Measurements from ENCODE around the gene GRAMD4. TPM values are rescaled to one million over a fixed set of nuclear protein-coding genes. Genes with fewer than 3 reads are reported as not detected.

GRAMD4 gene
- total RNA-seq, 2 donors from 2014 or later = 38.0 to 43.3 TPM

DNA sequence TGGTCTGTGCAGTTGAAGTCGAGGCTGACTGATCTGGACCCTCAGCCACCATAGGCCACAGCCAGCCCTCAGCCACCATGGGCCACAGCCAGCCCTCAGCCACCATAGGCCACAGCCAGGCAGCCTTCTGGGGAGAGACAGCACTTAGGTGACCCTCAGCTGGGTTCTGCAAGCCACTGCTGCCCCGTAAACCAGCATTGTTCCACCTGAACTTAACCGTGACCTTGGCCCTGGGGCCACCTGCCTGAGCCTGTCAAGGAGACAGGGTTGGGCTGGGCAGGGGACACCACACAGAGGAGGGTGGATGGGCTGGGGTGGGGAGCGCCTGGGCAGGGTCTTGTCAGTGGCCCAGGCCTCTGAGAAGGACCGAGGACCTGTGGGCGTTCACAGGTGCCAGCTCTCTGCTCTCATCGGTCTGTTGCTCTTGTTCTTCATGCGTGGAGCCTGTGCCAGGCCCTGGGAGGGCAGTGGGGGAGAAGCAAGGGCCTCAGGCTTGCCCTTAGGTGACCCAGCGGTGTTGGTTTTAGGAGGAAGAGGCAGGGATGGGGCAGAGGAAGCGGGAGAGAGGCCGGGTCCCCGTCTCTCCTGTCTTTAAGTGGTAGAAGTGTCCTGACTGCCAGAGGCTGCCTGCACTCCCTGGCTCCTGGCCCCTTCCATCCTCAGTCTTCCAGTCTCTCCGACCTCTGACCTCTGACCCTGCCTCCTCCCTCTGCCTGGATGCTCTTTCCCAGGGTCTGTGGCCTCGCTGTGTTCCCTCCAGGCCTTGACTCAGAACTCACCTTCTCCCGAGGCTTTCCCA is 36.9 kb downstream of the GRAMD4 start:
- Mint-ChIP-seq H3K4me1 (peaks cover 8% of the 10 kb centered on the region), H3K9me3 (no peaks in the 10 kb centered on the region), H3K36me3 (ENCODE audit: low read depth) (peaks cover 6% of the 10 kb centered on the region), H3K4me3 (no peak overlapping the region), H3K27me3 (ENCODE audit: insufficient read depth) (no peaks in the 10 kb centered on the region), H3K27ac (no peak overlapping the region)
- no peak overlapping the region for H3K27ac ChIP-seq (ENCODE audit: low read depth, low read length)
- TF ChIP-seq, protein P1, sequence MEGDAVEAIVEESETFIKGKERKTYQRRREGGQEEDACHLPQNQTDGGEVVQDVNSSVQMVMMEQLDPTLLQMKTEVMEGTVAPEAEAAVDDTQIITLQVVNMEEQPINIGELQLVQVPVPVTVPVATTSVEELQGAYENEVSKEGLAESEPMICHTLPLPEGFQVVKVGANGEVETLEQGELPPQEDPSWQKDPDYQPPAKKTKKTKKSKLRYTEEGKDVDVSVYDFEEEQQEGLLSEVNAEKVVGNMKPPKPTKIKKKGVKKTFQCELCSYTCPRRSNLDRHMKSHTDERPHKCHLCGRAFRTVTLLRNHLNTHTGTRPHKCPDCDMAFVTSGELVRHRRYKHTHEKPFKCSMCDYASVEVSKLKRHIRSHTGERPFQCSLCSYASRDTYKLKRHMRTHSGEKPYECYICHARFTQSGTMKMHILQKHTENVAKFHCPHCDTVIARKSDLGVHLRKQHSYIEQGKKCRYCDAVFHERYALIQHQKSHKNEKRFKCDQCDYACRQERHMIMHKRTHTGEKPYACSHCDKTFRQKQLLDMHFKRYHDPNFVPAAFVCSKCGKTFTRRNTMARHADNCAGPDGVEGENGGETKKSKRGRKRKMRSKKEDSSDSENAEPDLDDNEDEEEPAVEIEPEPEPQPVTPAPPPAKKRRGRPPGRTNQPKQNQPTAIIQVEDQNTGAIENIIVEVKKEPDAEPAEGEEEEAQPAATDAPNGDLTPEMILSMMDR (conservative IDR thresholded peaks at IDR 0.05) = no peak
- no peaks in the 10 kb centered on the region for H3K9me3 ChIP-seq (ENCODE audit: control insufficient read depth, low read length)
- no peaks in the 10 kb centered on the region for H3K27me3 ChIP-seq (ENCODE audit: control insufficient read depth, insufficient read depth, low read length, poor library complexity, severe bottlenecking)
- no peaks in the 10 kb centered on the region for H3K36me3 ChIP-seq (ENCODE audit: control insufficient read depth, insufficient read depth, low read length)
- WGBS, 2 experiments (ENCODE audit: insufficient coverage in 1 of 2, insufficient read length in 1 of 2) = 86 to 95% methylated on average over 5 to 15 of the region's 15 CpGs
- H3K4me1 ChIP-seq (ENCODE audit: control insufficient read depth, insufficient read depth, low read length) = no peaks in the 10 kb centered on the region
- no peak overlapping the region for H3K4me3 ChIP-seq (ENCODE audit: low read length)
- H3K9ac ChIP-seq (ENCODE audit: extremely low read depth, low read length, poor library complexity, severe bottlenecking) = no peak overlapping the region
- DNase-seq = no peak

- H3K9ac ChIP-seq (ENCODE audit: extremely low read depth, low read length, poor library complexity, severe bottlenecking) = no peak overlapping the region
- no peaks in the 10 kb centered on the region for H3K4me1 ChIP-seq (ENCODE audit: control insufficient read depth, insufficient read depth, low read length)
- H3K4me3 Mint-ChIP-seq = no peak overlapping the region
- no peaks in the 10 kb centered on the region for H3K27me3 Mint-ChIP-seq (ENCODE audit: insufficient read depth)
- H3K36me3 ChIP-seq (ENCODE audit: control insufficient read depth, insufficient read depth, low read length) = no peaks in the 10 kb centered on the region
- DNase-seq = no peak
- peaks cover 6% of the 10 kb centered on the region for H3K36me3 Mint-ChIP-seq (ENCODE audit: low read depth)
- H3K9me3 ChIP-seq (ENCODE audit: control insufficient read depth, low read length) = no peaks in the 10 kb centered on the region
- TF ChIP-seq, protein P1 (conservative IDR thresholded peaks at IDR 0.05) = no peak
- 88 to 92% methylated on average over 1 to 10 of the region's 10 CpGs for WGBS, 2 experiments (ENCODE audit: insufficient coverage in 1 of 2, insufficient read length in 1 of 2)
- H3K27ac ChIP-seq (ENCODE audit: low read depth, low read length) = no peak overlapping the region
- H3K27ac Mint-ChIP-seq = no peak overlapping the region
- peaks cover 8% of the 10 kb centered on the region for H3K4me1 Mint-ChIP-seq
- no peaks in the 10 kb centered on the region for H3K9me3 Mint-ChIP-seq
- no peak overlapping the region for H3K4me3 ChIP-seq (ENCODE audit: low read length)
- H3K27me3 ChIP-seq (ENCODE audit: control insufficient read depth, insufficient read depth, low read length, poor library complexity, severe bottlenecking) = no peaks in the 10 kb centered on the region
Observed at GRCh38 chr22:46657655-46657953, 37.4 kb downstream of the GRAMD4 start.

GRCh38 chr22:46657996-46658947 is 38.1 kb downstream of the GRAMD4 start:
- Histone ChIP-seq H3K4me3 (ENCODE audit: low read length) (no peak overlapping the region), H3K4me1 (ENCODE audit: control insufficient read depth, insufficient read depth, low read length) (no peaks in the 10 kb centered on the region), H3K9ac (ENCODE audit: extremely low read depth, low read length, poor library complexity, severe bottlenecking) (no peak overlapping the region), H3K9me3 (ENCODE audit: control insufficient read depth, low read length) (no peaks in the 10 kb centered on the region), H3K36me3 (ENCODE audit: control insufficient read depth, insufficient read depth, low read length) (no peaks in the 10 kb centered on the region), H3K27ac (ENCODE audit: low read depth, low read length) (no peak overlapping the region), H3K27me3 (ENCODE audit: control insufficient read depth, insufficient read depth, low read length, poor library complexity, severe bottlenecking) (no peaks in the 10 kb centered on the region)
- Mint-ChIP-seq H3K4me1 (peaks cover 5% of the 10 kb centered on the region), H3K9me3 (no peaks in the 10 kb centered on the region), H3K27me3 (ENCODE audit: insufficient read depth) (no peaks in the 10 kb centered on the region), H3K4me3 (no peak overlapping the region), H3K27ac (no peak overlapping the region), H3K36me3 (ENCODE audit: low read depth) (peaks cover 6% of the 10 kb centered on the region)
- DNase-seq = no peak
- WGBS, 2 experiments (ENCODE audit: insufficient coverage in 1 of 2, insufficient read length in 1 of 2) = 93 to 97% methylated on average over 22 to 34 of the region's 37 CpGs
- TF ChIP-seq, protein P1 (conservative IDR thresholded peaks at IDR 0.05) = no peak
